GM13977 (cell line): Measurements from ENCODE around the gene ENTREP3.

Experiments used
- DNase-seq: peaks from one replicate; pipeline ENCODE4 v3.0.0; 2012; ENCODE audit warnings: low spot score
- in situ Hi-C: fragments of 300-500 bp; cut with MboI; formaldehyde crosslinking; loops from one replicate; pipeline ENCODE4 v1.12.0; 2022; ENCODE audit warnings: low sequenced_read_pairs, low pct_unique_long_range_greater_than_20kb, mixed read lengths, inconsistent platforms; ENCODE audit not compliant: unreplicated experiment
- TF ChIP-seq, protein P1 (sequence below): IDR thresholded peaks from 2 replicates; pipeline ENCODE4 v1.5.1; 2012; ENCODE audit warnings: mild to moderate bottlenecking, control low read depth; ENCODE audit not compliant: insufficient read depth; ENCODE audit errors: extremely low read depth, missing control alignments

ENTREP3 gene

DNA sequence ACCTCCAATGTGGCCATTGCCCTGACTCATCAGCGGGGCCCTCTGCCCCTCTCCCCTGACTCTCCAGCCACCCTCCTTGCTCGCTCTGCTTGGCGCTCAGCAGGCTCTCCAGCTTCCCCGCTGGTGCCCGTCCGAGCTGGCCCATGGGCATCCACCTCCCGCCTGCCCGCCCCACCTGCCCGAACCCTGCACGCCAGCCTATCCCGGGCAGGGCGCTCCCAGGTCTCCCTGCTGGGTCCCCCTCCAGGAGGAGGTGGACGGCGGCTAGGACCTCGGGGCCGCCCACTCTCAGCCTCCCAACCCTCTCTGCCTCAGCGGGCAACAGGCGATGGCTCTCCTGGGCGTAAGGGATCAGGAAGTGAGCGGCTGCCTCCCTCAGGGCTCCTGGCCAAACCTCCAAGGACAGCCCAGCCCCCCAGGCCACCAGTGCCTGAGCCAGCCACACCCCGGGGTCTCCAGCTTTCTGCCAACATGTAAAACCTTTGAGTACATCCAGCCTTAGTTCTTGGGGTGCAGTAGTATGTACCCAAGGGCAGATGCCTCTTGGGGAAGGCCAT is 32.8 kb upstream of the ENTREP3 start:
- in situ Hi-C loops, result no loop called here
- TF ChIP-seq, protein P1, sequence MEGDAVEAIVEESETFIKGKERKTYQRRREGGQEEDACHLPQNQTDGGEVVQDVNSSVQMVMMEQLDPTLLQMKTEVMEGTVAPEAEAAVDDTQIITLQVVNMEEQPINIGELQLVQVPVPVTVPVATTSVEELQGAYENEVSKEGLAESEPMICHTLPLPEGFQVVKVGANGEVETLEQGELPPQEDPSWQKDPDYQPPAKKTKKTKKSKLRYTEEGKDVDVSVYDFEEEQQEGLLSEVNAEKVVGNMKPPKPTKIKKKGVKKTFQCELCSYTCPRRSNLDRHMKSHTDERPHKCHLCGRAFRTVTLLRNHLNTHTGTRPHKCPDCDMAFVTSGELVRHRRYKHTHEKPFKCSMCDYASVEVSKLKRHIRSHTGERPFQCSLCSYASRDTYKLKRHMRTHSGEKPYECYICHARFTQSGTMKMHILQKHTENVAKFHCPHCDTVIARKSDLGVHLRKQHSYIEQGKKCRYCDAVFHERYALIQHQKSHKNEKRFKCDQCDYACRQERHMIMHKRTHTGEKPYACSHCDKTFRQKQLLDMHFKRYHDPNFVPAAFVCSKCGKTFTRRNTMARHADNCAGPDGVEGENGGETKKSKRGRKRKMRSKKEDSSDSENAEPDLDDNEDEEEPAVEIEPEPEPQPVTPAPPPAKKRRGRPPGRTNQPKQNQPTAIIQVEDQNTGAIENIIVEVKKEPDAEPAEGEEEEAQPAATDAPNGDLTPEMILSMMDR, result no peak
- no peak for DNase-seq

- in situ Hi-C loops, result no loop called here
- TF ChIP-seq, protein P1, result no peak
Observed at GRCh38 chr1:155286544-155286943, 31.3 kb upstream of the ENTREP3 start.

GRCh38 chr1:155285631-155286044 is 30.4 kb upstream of the ENTREP3 start:
- DNase-seq, result no peak
- in situ Hi-C loops, result no loop called here
- TF ChIP-seq, protein P1, result no peak

More at GRCh38 chr1:155286544-155286943, 31.3 kb upstream of the ENTREP3 start:
- no peak for DNase-seq

- in situ Hi-C loops, result no loop called here
Observed at GRCh38 chr1:155285063-155285462, 29.8 kb upstream of the ENTREP3 start.

GRCh38 chr1:155284476-155284875 is 29.2 kb upstream of the ENTREP3 start:
- in situ Hi-C loops, result no loop called here
- TF ChIP-seq, protein P1, result no peak

More at GRCh38 chr1:155285063-155285462, 29.8 kb upstream of the ENTREP3 start:
- TF ChIP-seq, protein P1, result no peak
- no peak for DNase-seq

DNA sequence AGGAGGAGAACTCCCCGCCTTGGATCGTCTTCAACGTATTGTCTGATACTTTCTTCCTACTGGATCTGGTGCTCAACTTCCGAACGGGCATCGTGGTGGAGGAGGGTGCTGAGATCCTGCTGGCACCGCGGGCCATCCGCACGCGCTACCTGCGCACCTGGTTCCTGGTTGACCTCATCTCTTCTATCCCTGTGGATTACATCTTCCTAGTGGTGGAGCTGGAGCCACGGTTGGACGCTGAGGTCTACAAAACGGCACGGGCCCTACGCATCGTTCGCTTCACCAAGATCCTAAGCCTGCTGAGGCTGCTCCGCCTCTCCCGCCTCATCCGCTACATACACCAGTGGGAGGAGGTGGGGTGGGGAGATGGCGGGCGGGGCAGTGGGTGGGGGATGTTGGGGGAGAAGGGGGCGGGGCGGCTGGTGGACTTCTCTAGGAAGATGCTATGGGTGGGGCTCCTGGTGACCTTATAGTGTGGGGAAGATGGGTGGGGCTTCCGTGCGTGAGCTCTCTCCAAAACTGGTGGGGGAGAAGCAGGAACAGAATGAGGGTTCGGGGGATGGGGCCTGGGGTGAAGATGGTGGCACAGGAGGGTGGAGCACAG is 27.3 kb upstream of the ENTREP3 start:
- TF ChIP-seq, protein P1, result no peak
- in situ Hi-C loops, result no loop called here
- DNase-seq, result no peak

More at GRCh38 chr1:155284476-155284875, 29.2 kb upstream of the ENTREP3 start:
- no peak for DNase-seq
